ENCODE measurements around the gene DLG5. TPM values are rescaled to one million over a fixed set of nuclear protein-coding genes. Genes with fewer than 3 reads are reported as not detected.

Gene DLG5
- total and polyA plus RNA-seq, 9 of the 15 experiments (the other 6 are each of a cell fraction or from before 2014, with no cell fraction given) = 1.4 to 26.8 (median 11.2) TPM

DNA sequence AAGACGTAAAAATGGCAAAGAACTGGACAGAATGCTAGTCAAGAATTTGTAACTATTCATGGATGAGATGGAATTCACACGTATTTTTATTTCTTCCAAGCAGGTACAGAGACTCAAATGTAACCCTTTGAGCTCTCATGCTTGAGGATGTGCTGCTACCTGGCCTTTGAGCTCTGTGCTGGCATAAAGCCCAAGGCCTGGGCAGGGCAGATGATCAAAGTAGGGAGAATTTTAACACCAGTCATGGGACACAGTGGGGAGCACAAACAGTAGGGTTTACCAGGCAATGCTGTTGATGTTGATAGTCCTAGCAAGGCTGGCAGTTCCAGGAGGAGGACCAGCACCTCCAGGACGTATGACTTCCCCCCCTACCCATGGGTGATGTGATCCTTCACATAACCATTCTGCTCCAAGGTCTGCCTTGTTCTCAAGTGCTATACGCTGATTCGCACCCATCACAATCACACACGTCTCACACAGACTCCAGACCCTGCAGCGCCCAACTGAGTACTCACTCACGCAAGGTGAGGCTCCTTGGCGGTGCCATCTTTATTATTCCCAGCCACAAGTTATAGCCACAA lies 48.6 kb upstream of the DLG5 start:
- Histone ChIP-seq H3K9me1 (ENCODE audit: control insufficient read depth, insufficient read depth, low read length) (no peaks in the 10 kb centered on the region), H4K20me1 (replicated peaks; ENCODE audit: control insufficient read depth, insufficient read depth, low read length) (no peaks in the 10 kb centered on the region), H3K27ac (ENCODE audit: extremely low read depth, low read depth, low read length) (no peak overlapping the region), H3K4me3 (no peak overlapping the region), H3K9me3 (replicated peaks; ENCODE audit: control insufficient read depth, insufficient read depth, low read depth, low read length) (no peaks in the 10 kb centered on the region), H3K4me1 (replicated peaks in 1 of 2; ENCODE audit: control insufficient read depth in 2 of 2, insufficient read depth in 2 of 2, low read length in 2 of 2) (peaks cover 15 to 20% of the 10 kb centered on the region in 2 experiments; a peak in 4 of 5 replicates), H3K9ac (ENCODE audit: insufficient read depth in 1 of 2, low read depth in 2 of 2, low read length in 2 of 2) (no peak overlapping the region; a peak in 1 of 4 replicates), H3K27me3 (ENCODE audit: control insufficient read depth in 2 of 2, insufficient read depth in 2 of 2, low read length in 2 of 2) (no peaks in the 10 kb centered on the region), H3K4me2 (ENCODE audit: insufficient read depth, low read length) (no peak overlapping the region), H2AFZ (ENCODE audit: low read depth, low read length) (no peak overlapping the region), H3K36me3 (ENCODE audit: control insufficient read depth, insufficient read depth, low read length) (peaks cover 62% of the 10 kb centered on the region), H3K79me2 (ENCODE audit: control insufficient read depth, insufficient read depth, low read length) (no peaks in the 10 kb centered on the region)
- in situ Hi-C loops (cut with MboI) = no loop called here
- no peak for FAIRE-seq
- intact Hi-C loops (cut with micrococcal nuclease) = no loop called here
- no peak for TF ChIP-seq TOE1 (IDR thresholded peaks at IDR 0.05; ENCODE audit: borderline replicate concordance)
- TF ChIP-seq TOE1 (CRISPR knock-in tag; IDR thresholded peaks at IDR 0.05; ENCODE audit: borderline replicate concordance, low read depth) = 0 out of 2 replicates have a peak, but pooled peaks have one; percentile 34
- TF ChIP-seq POLR2B (IDR thresholded peaks at IDR 0.05; ENCODE audit: low read depth, partially characterized antibody) = peak; percentile 17
- no peak for TF ChIP-seq HLTF (IDR thresholded peaks at IDR 0.05)
- TF ChIP-seq, protein P1, sequence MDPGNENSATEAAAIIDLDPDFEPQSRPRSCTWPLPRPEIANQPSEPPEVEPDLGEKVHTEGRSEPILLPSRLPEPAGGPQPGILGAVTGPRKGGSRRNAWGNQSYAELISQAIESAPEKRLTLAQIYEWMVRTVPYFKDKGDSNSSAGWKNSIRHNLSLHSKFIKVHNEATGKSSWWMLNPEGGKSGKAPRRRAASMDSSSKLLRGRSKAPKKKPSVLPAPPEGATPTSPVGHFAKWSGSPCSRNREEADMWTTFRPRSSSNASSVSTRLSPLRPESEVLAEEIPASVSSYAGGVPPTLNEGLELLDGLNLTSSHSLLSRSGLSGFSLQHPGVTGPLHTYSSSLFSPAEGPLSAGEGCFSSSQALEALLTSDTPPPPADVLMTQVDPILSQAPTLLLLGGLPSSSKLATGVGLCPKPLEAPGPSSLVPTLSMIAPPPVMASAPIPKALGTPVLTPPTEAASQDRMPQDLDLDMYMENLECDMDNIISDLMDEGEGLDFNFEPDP (CRISPR knock-in tag; IDR thresholded peaks at IDR 0.05) = no peak
- 0 out of 2 replicates have a peak, but pooled peaks have one; percentile 18 for TF ChIP-seq SUPT5H (IDR thresholded peaks at IDR 0.05)
- 0 out of 2 replicates have a peak, but pooled peaks have one; percentile 9 for TF ChIP-seq NFIC (IDR thresholded peaks at IDR 0.05)
- peak; percentile 31; the same call in 1 of the 2 replicates for TF ChIP-seq POLR2A (conservative IDR thresholded peaks at IDR 0.05)
- 88% methylated on average over 9 of the region's 9 CpGs for WGBS (ENCODE audit: insufficient coverage, low coverage, missing lambda C conversion rate)
- ChIA-PET CTCF (ENCODE audit: low intra/inter-chr PET ratio) (interaction anchor here (0.9 to 1.8 kb wide), 2 partner anchors 67 to 129 kb away, joined by 3 to 16 read pairs; no protein-coding TSS in a partner anchor), POLR2A (interaction anchor here (0.9 to 1.6 kb wide), 7 partner anchors 11 to 96 kb away, joined by 3 to 6 read pairs (median 4); no protein-coding TSS in a partner anchor)
- BruUV-seq (replicated peaks) = no TSS peak
- DNase-seq (ENCODE audit: extremely low read depth in 1 of 4, low spot score in 3 of 4) = no peak
- no peak for ATAC-seq
